ENCODE results near the gene TGFBRAP1.

DNA sequence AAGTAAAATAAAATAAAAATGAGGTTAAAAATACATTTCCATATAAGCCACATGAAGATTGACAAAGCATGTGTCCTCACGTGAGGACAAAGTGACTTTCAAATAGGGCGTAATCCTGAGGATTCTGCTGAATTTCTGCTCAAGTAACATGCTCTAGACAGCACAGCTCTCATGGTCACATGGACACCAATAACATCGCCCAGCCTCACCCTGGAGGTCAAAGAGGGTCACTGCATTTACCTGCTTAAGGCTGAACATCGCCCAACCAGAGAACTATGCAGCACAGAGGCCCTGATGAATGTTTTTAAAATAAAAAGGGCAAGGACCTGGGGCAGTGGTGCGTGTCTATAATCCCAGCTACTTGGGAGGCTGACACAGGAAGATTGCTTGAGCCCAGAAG, 30.2 kb downstream of the TGFBRAP1 start:
- TF ChIP-seq, protein P1, sequence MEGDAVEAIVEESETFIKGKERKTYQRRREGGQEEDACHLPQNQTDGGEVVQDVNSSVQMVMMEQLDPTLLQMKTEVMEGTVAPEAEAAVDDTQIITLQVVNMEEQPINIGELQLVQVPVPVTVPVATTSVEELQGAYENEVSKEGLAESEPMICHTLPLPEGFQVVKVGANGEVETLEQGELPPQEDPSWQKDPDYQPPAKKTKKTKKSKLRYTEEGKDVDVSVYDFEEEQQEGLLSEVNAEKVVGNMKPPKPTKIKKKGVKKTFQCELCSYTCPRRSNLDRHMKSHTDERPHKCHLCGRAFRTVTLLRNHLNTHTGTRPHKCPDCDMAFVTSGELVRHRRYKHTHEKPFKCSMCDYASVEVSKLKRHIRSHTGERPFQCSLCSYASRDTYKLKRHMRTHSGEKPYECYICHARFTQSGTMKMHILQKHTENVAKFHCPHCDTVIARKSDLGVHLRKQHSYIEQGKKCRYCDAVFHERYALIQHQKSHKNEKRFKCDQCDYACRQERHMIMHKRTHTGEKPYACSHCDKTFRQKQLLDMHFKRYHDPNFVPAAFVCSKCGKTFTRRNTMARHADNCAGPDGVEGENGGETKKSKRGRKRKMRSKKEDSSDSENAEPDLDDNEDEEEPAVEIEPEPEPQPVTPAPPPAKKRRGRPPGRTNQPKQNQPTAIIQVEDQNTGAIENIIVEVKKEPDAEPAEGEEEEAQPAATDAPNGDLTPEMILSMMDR (IDR thresholded peaks at IDR 0.05): peak; percentile 33
- no peak for TF ChIP-seq EZH2 (IDR thresholded peaks at IDR 0.05)
